HepG2 (cell line): Measurements from ENCODE around the gene RAB34. TPM values are rescaled to one million over a fixed set of nuclear protein-coding genes. Genes with fewer than 3 reads are reported as not detected.

Experiments
- CBX1 ChIP-seq: IDR thresholded peaks from one replicate; pipeline ENCODE4 v1.6.1; 2016; ENCODE audit warnings: antibody characterized with exemption, low read depth
- CREBL2 ChIP-seq: sonication (generic); formaldehyde crosslinking; IDR thresholded peaks from 2 replicates; pipeline ENCODE4 v1.8.1; 2023; ENCODE audit warnings: missing genetic modification reagents, mild to moderate bottlenecking, borderline replicate concordance
- E2F5 ChIP-seq: sonication (generic); formaldehyde crosslinking; conservative IDR thresholded peaks from 2 replicates; pipeline ENCODE4 v1.4.0; 2020; ENCODE audit warnings: missing genetic modification reagents
- EEA1 ChIP-seq: sonication (generic); formaldehyde crosslinking; IDR thresholded peaks from 2 replicates; pipeline ENCODE4 v1.5.1; 2020; ENCODE audit warnings: mild to moderate bottlenecking, missing genetic modification reagents, borderline replicate concordance
- FOXP4 ChIP-seq: sonication (generic); formaldehyde crosslinking; IDR thresholded peaks from 2 replicates; pipeline ENCODE4 v1.4.0; 2020; ENCODE audit warnings: missing genetic modification reagents
- HMGXB3 ChIP-seq: sonication (generic); formaldehyde crosslinking; IDR thresholded peaks from 2 replicates; pipeline ENCODE4 v1.4.0; 2020; ENCODE audit warnings: missing genetic modification reagents, borderline replicate concordance
- ONECUT2 ChIP-seq: sonication (generic); formaldehyde crosslinking; IDR thresholded peaks from 2 replicates; pipeline ENCODE4 v1.4.0; 2020; ENCODE audit warnings: missing genetic modification reagents
- PRDM4 ChIP-seq: sonication (generic); formaldehyde crosslinking; IDR thresholded peaks from 2 replicates; pipeline ENCODE4 v1.9.0; 2021; ENCODE audit warnings: missing genetic modification reagents, borderline replicate concordance
- SAFB2 ChIP-seq: sonication (generic); formaldehyde crosslinking; IDR thresholded peaks from 2 replicates; pipeline ENCODE4 v1.5.1; 2020; ENCODE audit warnings: missing genetic modification reagents, low read depth, mild to moderate bottlenecking, borderline replicate concordance
- TMF1 ChIP-seq: sonication (generic); formaldehyde crosslinking; IDR thresholded peaks from 2 replicates; pipeline ENCODE4 v1.8.1; 2022; ENCODE audit warnings: low read depth, missing genetic modification reagents
- ZBTB20 ChIP-seq: sonication (generic); formaldehyde crosslinking; IDR thresholded peaks from 2 replicates; pipeline ENCODE4 v1.8.1; 2023; ENCODE audit warnings: missing genetic modification reagents, low read depth, mild to moderate bottlenecking, borderline replicate concordance
- ZBTB42 ChIP-seq: sonication (generic); formaldehyde crosslinking; IDR thresholded peaks from 2 replicates; pipeline ENCODE4 v1.5.0; 2020; ENCODE audit warnings: mild to moderate bottlenecking, missing genetic modification reagents
- ZKSCAN5 ChIP-seq: sonication (generic); formaldehyde crosslinking; IDR thresholded peaks from 2 replicates; pipeline ENCODE4 v1.5.1; 2020; ENCODE audit warnings: mild to moderate bottlenecking, missing genetic modification reagents
- ZNF256 ChIP-seq: sonication (generic); formaldehyde crosslinking; conservative IDR thresholded peaks from 2 replicates; pipeline ENCODE4 v1.4.0; 2020; ENCODE audit warnings: missing genetic modification reagents
- ZNF441 ChIP-seq: sonication (generic); formaldehyde crosslinking; IDR thresholded peaks from 2 replicates; pipeline ENCODE4 v1.7.0; 2021; ENCODE audit warnings: missing genetic modification reagents, borderline replicate concordance
- ZNF75D ChIP-seq: sonication (generic); formaldehyde crosslinking; IDR thresholded peaks from 2 replicates; pipeline ENCODE4 v1.8.1; 2023; ENCODE audit warnings: missing genetic modification reagents, mild to moderate bottlenecking, borderline replicate concordance
- polyA plus RNA-seq, 8 experiments: library from polyadenylated mRNA; depleted of rRNA in 3 of 8; stranded (reverse) in 7 of 8; unstranded in 1 of 8; fragments of >200 nt; fragmentation: Illumina TruSeq in 4 of 8; extraction: Trizol in 4 of 8; gene quantifications; 2 replicates each; pipeline versions ENCODE4 v1.2.1 to v1.2.3, GENCODE V29; 2011 to 2016; ENCODE audit warnings: low read depth in 4 of 8, missing spikeins in 1 of 8, mixed read lengths in 1 of 8; ENCODE audit not compliant: insufficient read depth in 1 of 8
- total RNA-seq, 5 experiments: library from RNA; depleted of rRNA; stranded (reverse); fragments of >200 nt; fragmentation: Illumina TruSeq; extraction: Trizol; gene quantifications; 2 replicates each; pipeline ENCODE4 v1.2.3, GENCODE V29; 2016; ENCODE audit warnings: low read depth in 1 of 5

The RAB34 gene
- total and polyA plus RNA-seq, 2 of the 13 experiments (the other 11 are each of a cell fraction or from before 2014, with no cell fraction given), result 0.49 TPM; not detected in 1

- no peak for TF ChIP-seq HMGXB3
- TF ChIP-seq FOXP4 (CRISPR knock-in tag), result peak; percentile 21; the same call in 1 of the 2 replicates
- no peak; the same call in 1 of the 2 replicates for TF ChIP-seq EEA1 (CRISPR knock-in tag)
- TF ChIP-seq ZBTB20, result no peak
- no peak for TF ChIP-seq ZKSCAN5 (CRISPR knock-in tag)
- peak; percentile 78 for TF ChIP-seq ZNF441 (CRISPR knock-in tag)
- TF ChIP-seq ZNF256, result 0 out of 2 replicates have a peak, but pooled peaks have one; percentile 17
- peak; percentile 52; the same call in 1 of the 2 replicates for TF ChIP-seq E2F5 (CRISPR knock-in tag)
- 0 out of 2 replicates have a peak, but pooled peaks have one; percentile 90 for TF ChIP-seq CREBL2 (CRISPR knock-in tag)
- TF ChIP-seq SAFB2, result peak; percentile 71; the same call in 1 of the 2 replicates
- peak; percentile 72 for TF ChIP-seq TMF1 (CRISPR knock-in tag)
- no peak for TF ChIP-seq ZBTB42 (CRISPR knock-in tag)
- TF ChIP-seq ZNF75D (CRISPR knock-in tag), result no peak
- no peak for TF ChIP-seq ONECUT2
- no peak for TF ChIP-seq PRDM4 (CRISPR knock-in tag)
- peak; percentile 69 for TF ChIP-seq CBX1
Observed at GRCh38 chr17:28710861-28711722, 6.6 kb downstream of the RAB34 start (continued).
